Measurements from ENCODE around the gene INTS7.
"Not testable (repeated sequence)": the region's sequence is repeated elsewhere in the genome, so short reads cannot be mapped to it uniquely, and the experiment has no call there.

The INTS7 gene

GRCh38 chr1:211973541-211973940 is 61.8 kb downstream of the INTS7 start:
- no peak for DNase-seq

GRCh38 chr1:211968200-211968834 is 67.0 kb downstream of the INTS7 start:
- no peak for DNase-seq

GRCh38 chr1:211967704-211968103 is 67.7 kb downstream of the INTS7 start:
- no peak for DNase-seq

- DNase-seq, result no peak
These were observed 70.1 kb downstream of the INTS7 start for GRCh38 chr1:211965108-211965805.

GRCh38 chr1:211959680-211960079 is 75.7 kb downstream of the INTS7 start:
- DNase-seq, result no peak

- no peak for DNase-seq
These were observed 76.1 kb downstream of the INTS7 start for GRCh38 chr1:211959221-211959620.

GRCh38 chr1:211954028-211954427 is 81.3 kb downstream of the INTS7 start:
- DNase-seq, result not testable (repeated sequence)

- not testable (repeated sequence) for DNase-seq
These were observed 81.8 kb downstream of the INTS7 start for GRCh38 chr1:211953543-211953942.

GRCh38 chr1:211952299-211952698 is 83.1 kb downstream of the INTS7 start:
- no peak for DNase-seq

GRCh38 chr1:211951856-211952255 is 83.5 kb downstream of the INTS7 start:
- peak in 1 of 2 experiments; percentile 34 for DNase-seq

GRCh38 chr1:211948377-211948776 is 87.0 kb downstream of the INTS7 start:
- no peak for DNase-seq

GRCh38 chr1:211947396-211948295 is 87.7 kb downstream of the INTS7 start:
- no peak for DNase-seq

- no peak for DNase-seq
These were observed 90.4 kb downstream of the INTS7 start for GRCh38 chr1:211944733-211945500.

GRCh38 chr1:211942583-211942982 is 92.8 kb downstream of the INTS7 start:
- DNase-seq, result no peak

- DNase-seq, result no peak
These were observed 95.4 kb downstream of the INTS7 start for GRCh38 chr1:211939876-211940468.

GRCh38 chr1:211938561-211938997 is 96.8 kb downstream of the INTS7 start:
- DNase-seq, result no peak

- not testable (repeated sequence) for DNase-seq
These were observed 97.9 kb downstream of the INTS7 start for GRCh38 chr1:211937422-211937821.

GRCh38 chr1:211935448-211935970 is 99.8 kb downstream of the INTS7 start:
- no peak for DNase-seq

- DNase-seq, result no peak
These were observed 101.2 kb downstream of the INTS7 start for GRCh38 chr1:211933946-211934714.

GRCh38 chr1:211932933-211933254 is 102.5 kb downstream of the INTS7 start:
- DNase-seq, result no peak

- DNase-seq, result no peak
These were observed 103.0 kb downstream of the INTS7 start for GRCh38 chr1:211932231-211932932.

Data from SW 1271 (cell line).